ENCODE data around the gene EIF2A.

GRCh38 chr3:150519026-150519425, 27.6 kb upstream of the EIF2A start:
- TF ChIP-seq REST (IDR thresholded peaks at IDR 0.05) (no peak), POLR2A (IDR thresholded peaks at IDR 0.05; ENCODE audit: low read length) (no peak), CTCF (IDR thresholded peaks at IDR 0.05) (no peak), ZSCAN20 (CRISPR knock-in tag; IDR thresholded peaks at IDR 0.05) (no peak), KDM5A (IDR thresholded peaks at IDR 0.05) (no peak), EP300 (IDR thresholded peaks at IDR 0.05) (no peak)
- TF ChIP-seq, protein P1, sequence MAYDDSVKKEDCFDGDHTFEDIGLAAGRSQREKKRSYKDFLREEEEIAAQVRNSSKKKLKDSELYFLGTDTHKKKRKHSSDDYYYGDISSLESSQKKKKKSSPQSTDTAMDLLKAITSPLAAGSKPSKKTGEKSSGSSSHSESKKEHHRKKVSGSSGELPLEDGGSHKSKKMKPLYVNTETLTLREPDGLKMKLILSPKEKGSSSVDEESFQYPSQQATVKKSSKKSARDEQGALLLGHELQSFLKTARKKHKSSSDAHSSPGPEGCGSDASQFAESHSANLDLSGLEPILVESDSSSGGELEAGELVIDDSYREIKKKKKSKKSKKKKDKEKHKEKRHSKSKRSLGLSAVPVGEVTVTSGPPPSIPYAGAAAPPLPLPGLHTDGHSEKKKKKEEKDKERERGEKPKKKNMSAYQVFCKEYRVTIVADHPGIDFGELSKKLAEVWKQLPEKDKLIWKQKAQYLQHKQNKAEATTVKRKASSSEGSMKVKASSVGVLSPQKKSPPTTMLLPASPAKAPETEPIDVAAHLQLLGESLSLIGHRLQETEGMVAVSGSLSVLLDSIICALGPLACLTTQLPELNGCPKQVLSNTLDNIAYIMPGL (CRISPR knock-in tag; IDR thresholded peaks at IDR 0.05; ENCODE audit: borderline replicate concordance) = no peak
